ENCODE results near the gene ANKRD55. TPM values are rescaled to one million over a fixed set of nuclear protein-coding genes. Genes with fewer than 3 reads are reported as not detected.
"Not testable (repeated sequence)": the region's sequence is repeated elsewhere in the genome, so short reads cannot be mapped to it uniquely, and the experiment has no call there.

The ANKRD55 gene
- total and polyA plus RNA-seq, 2 of the 8 experiments (the other 6 are each of a cell fraction or from before 2014, with no cell fraction given), result not detected

GRCh38 chr5:56203936-56204335 is 29.2 kb downstream of the ANKRD55 start:
- H4K5ac ChIP-seq (ENCODE audit: insufficient read length, low read depth, low read length); H3K4me1 ChIP-seq (replicated peaks in 1 of 4; ENCODE audit: control insufficient read depth in 3 of 4, insufficient read depth in 4 of 4, low read length in 3 of 4); H2AK5ac ChIP-seq (ENCODE audit: low read depth, low read length); H3K27ac ChIP-seq (ENCODE audit: low read depth, low read length); H3K18ac ChIP-seq (ENCODE audit: extremely low read depth, low read length); H2BK20ac ChIP-seq (ENCODE audit: low read length); H2BK120ac ChIP-seq (replicated peaks; ENCODE audit: low read depth, low read length); H3K23ac ChIP-seq (ENCODE audit: insufficient read length); H3K79me1 ChIP-seq (ENCODE audit: low read depth, low read length); POLR2A ChIA-PET (ENCODE audit: partially characterized antibody); H3K4me3 ChIP-seq (ENCODE audit: extremely low read depth in 1 of 4, insufficient read depth in 2 of 4, low read depth in 3 of 4, low read length in 4 of 4); H4K8ac ChIP-seq (ENCODE audit: extremely low read depth, insufficient read depth, low read length); H3K4me2 ChIP-seq (ENCODE audit: insufficient read depth in 1 of 2, low read depth in 2 of 2, low read length in 2 of 2); H3K4ac ChIP-seq (replicated peaks; ENCODE audit: insufficient read length, low read depth, low read length); H3K9me3 ChIP-seq (ENCODE audit: insufficient read depth in 2 of 2, low read depth in 1 of 2, low read length in 1 of 2); H3K27me3 ChIP-seq (replicated peaks in 1 of 4; ENCODE audit: control insufficient read depth in 3 of 4, extremely low read depth in 1 of 4, insufficient read depth in 3 of 4, low read length in 3 of 4); H3K79me2 ChIP-seq (ENCODE audit: control insufficient read depth in 1 of 2, insufficient read depth in 2 of 2, low read length in 2 of 2); H4K20me1 ChIP-seq (replicated peaks in 1 of 2; ENCODE audit: control insufficient read depth in 1 of 2, insufficient read depth in 2 of 2, low read length in 2 of 2); CTCF ChIA-PET (ENCODE audit: partially characterized antibody); H2BK5ac ChIP-seq (ENCODE audit: low read depth, low read length); H2AFZ ChIP-seq (ENCODE audit: low read length); H3K36me3 ChIP-seq (ENCODE audit: control insufficient read depth in 2 of 4, insufficient read depth in 4 of 4, low read length in 3 of 4); H3K23me2 ChIP-seq (ENCODE audit: low read depth, low read length); H4K91ac ChIP-seq (replicated peaks; ENCODE audit: insufficient read length, low read length); H3K9ac ChIP-seq (replicated peaks in 1 of 4; ENCODE audit: extremely low read depth in 1 of 4, low read depth in 3 of 4, low read length in 3 of 4); H3K56ac ChIP-seq (replicated peaks; ENCODE audit: insufficient read length, low read depth, low read length); DNase-seq (ENCODE audit: low read depth in 1 of 2, low spot score in 2 of 2); H2BK15ac ChIP-seq (ENCODE audit: low read length); H3K14ac ChIP-seq (ENCODE audit: insufficient read length); FAIRE-seq; H2BK12ac ChIP-seq (ENCODE audit: low read depth, low read length): not testable (repeated sequence)
